ENCODE measurements around the gene CTDSPL. TPM values are rescaled to one million over a fixed set of nuclear protein-coding genes. Genes with fewer than 3 reads are reported as not detected.

CTDSPL gene
- total and polyA plus RNA-seq, 10 of the 15 experiments (the other 5 are each of a cell fraction or from before 2014, with no cell fraction given): 0.05 to 0.51 (median 0.18) TPM; not detected in 6

DNA sequence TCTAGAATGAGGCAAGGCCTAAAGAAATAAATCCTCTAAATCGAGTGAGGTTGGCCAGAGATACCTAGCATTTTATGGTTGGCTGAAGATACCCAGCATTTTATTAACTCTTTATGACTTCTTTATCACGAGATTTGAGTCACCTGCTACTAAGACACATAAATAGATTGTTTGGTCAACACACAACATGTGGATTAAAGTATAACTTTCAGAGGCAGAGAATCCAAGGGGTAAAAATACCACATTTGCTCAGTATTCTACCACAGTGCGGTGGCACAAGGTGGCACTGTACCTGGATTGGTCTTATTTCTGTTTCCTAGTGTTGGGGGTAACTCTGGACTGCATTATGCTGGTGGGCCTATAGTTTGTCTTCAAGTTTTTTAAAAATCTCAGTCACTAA, 102.0 kb downstream of the CTDSPL start:
- no peak overlapping the region for H3K4me3 ChIP-seq
- ChIA-PET POLR2A (no interaction called here), SMC1A (ENCODE audit: uncharacterized antibody, unreplicated experiment) (interaction anchor here (0.7 to 1.4 kb wide), 4 partner anchors 11 to 334 kb away, joined by 3 to 5 read pairs (median 3); no protein-coding TSS in a partner anchor), RAD21 (ENCODE audit: unreplicated experiment) (interaction anchor here (0.7 to 7.4 kb wide), 4 partner anchors 97 to 812 kb away, joined by 3 to 111 read pairs (median 4); no protein-coding TSS in a partner anchor), CTCF (interaction anchor here (0.7 to 3.6 kb wide), 4 partner anchors 10 to 537 kb away, joined by 3 to 25 read pairs (median 4); no protein-coding TSS in a partner anchor)
- TF ChIP-seq, protein P1, sequence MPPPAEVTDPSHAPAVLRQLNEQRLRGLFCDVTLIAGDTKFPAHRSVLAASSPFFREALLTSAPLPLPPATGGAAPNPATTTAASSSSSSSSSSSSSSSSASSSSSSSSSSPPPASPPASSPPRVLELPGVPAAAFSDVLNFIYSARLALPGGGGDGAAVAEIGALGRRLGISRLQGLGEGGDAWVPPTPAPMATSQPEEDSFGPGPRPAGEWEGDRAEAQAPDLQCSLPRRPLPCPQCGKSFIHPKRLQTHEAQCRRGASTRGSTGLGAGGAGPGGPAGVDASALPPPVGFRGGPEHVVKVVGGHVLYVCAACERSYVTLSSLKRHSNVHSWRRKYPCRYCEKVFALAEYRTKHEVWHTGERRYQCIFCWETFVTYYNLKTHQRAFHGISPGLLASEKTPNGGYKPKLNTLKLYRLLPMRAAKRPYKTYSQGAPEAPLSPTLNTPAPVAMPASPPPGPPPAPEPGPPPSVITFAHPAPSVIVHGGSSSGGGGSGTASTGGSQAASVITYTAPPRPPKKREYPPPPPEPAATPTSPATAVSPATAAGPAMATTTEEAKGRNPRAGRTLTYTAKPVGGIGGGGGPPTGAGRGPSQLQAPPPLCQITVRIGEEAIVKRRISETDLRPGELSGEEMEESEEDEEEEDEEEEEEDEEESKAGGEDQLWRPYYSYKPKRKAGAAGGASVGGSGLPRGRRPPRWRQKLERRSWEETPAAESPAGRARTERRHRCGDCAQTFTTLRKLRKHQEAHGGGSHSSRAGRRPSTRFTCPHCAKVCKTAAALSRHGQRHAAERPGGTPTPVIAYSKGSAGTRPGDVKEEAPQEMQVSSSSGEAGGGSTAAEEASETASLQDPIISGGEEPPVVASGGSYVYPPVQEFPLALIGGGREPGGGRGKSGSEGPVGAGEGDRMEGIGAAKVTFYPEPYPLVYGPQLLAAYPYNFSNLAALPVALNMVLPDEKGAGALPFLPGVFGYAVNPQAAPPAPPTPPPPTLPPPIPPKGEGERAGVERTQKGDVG (CRISPR knock-in tag; IDR thresholded peaks at IDR 0.05): no peak
- TF ChIP-seq HDAC6 (IDR thresholded peaks at IDR 0.05; ENCODE audit: unreplicated experiment): no peak
- TF ChIP-seq BHLHE40 (IDR thresholded peaks at IDR 0.05; ENCODE audit: borderline replicate concordance in 1 of 2, low read depth in 2 of 2, low read length in 1 of 2): no peak
- no peaks in the 10 kb centered on the region for H3K9me3 ChIP-seq (replicated peaks; ENCODE audit: control insufficient read depth, insufficient read depth, low read length)
- H3K79me2 ChIP-seq (ENCODE audit: control insufficient read depth, insufficient read depth, low read length): no peaks in the 10 kb centered on the region
- H3K27ac ChIP-seq (ENCODE audit: control insufficient read depth, insufficient read depth): no peak overlapping the region
- H4K20me1 ChIP-seq (ENCODE audit: control insufficient read depth, insufficient read depth): no peaks in the 10 kb centered on the region
- no peak overlapping the region for H3K4me2 ChIP-seq (ENCODE audit: control insufficient read depth, insufficient read depth)
- no peaks in the 10 kb centered on the region; a peak in 1 of 4 replicates for H3K27me3 ChIP-seq (replicated peaks in 1 of 2; ENCODE audit: control insufficient read depth in 2 of 2, insufficient read depth in 2 of 2, low read length in 1 of 2)
- H3K4me1 ChIP-seq (ENCODE audit: control insufficient read depth, insufficient read depth, low read length): no peaks in the 10 kb centered on the region
- in situ Hi-C loops (cut with MboI): loop anchor here (5.0 kb wide), 1 partner anchor 106 kb away; no protein-coding TSS in a partner anchor
- ATAC-seq: no peak
- no peaks in the 10 kb centered on the region for H3K36me3 ChIP-seq (ENCODE audit: control insufficient read depth in 2 of 2, insufficient read depth in 2 of 2, low read length in 1 of 2)
- intact Hi-C loops (cut with micrococcal nuclease; ENCODE audit: unreplicated experiment): no loop called here
- BruUV-seq (replicated peaks): no TSS peak
- no peak for FAIRE-seq
- no peak for DNase-seq (ENCODE audit: low read depth, low spot score)
- no peak overlapping the region for H2AFZ ChIP-seq (ENCODE audit: control insufficient read depth, low read depth, low read length)
- H3K9ac ChIP-seq (ENCODE audit: control insufficient read depth, insufficient read depth, low read length): no peak overlapping the region
- WGBS (ENCODE audit: insufficient coverage, insufficient replicate concordance, low lambda C conversion rate, missing lambda C conversion rate): 42% methylated on average over 3 of the region's 3 CpGs

All from GM12878 (cell line).